WTC11 (cell line): ENCODE data around the gene TBC1D4.

Experiments used
- TF ChIP-seq, protein P1 (sequence below): sonication (generic); formaldehyde crosslinking; conservative IDR thresholded peaks from 2 replicates; pipeline ENCODE4 v1.8.1; 2022; ENCODE audit warnings: mild to moderate bottlenecking, missing genetic modification reagents
- TF ChIP-seq, protein P2 (sequence below): fragments of 200-600 bp; IDR thresholded peaks from 2 replicates; pipeline ENCODE4 v1.8.0; 2022; ENCODE audit warnings: antibody characterized with exemption

DNA sequence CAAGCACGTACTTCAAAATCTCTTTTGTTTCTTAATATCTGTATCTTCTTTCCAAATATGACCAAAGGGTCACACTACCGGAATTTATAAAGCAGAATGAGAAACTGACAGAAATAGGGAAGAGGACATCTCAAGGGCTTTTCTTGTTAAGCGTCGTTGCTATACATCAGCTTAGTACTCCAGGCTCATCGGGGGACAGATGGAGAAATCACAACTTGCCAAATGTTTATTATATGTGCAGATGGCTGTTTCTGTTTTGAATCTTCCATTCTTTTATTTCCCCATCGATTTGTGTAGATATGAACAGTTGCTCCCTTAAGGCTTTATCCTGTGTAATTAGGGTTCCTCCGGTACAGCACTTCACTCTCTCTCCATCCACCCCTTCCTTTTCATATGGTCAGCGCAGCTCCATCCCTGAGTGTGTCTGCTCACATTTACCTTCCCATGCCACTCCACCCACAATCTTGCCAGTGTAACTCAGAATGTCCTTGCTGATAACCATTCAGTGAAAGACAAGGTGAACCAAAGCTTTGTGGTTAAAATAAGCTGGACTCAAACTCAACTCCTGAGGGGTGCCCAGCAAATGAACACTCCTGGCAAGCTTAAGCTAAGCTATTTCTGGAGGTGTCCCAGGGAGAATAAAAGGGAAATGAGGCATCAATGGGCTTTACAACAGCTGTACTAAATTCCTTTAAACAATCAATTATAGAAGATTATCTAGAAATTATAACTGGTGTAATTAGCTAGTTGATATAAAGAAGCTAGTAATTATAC, 51.3 kb downstream of the TBC1D4 start:
- TF ChIP-seq, protein P1, sequence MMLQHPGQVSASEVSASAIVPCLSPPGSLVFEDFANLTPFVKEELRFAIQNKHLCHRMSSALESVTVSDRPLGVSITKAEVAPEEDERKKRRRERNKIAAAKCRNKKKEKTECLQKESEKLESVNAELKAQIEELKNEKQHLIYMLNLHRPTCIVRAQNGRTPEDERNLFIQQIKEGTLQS, result no peak
- TF ChIP-seq, protein P2, sequence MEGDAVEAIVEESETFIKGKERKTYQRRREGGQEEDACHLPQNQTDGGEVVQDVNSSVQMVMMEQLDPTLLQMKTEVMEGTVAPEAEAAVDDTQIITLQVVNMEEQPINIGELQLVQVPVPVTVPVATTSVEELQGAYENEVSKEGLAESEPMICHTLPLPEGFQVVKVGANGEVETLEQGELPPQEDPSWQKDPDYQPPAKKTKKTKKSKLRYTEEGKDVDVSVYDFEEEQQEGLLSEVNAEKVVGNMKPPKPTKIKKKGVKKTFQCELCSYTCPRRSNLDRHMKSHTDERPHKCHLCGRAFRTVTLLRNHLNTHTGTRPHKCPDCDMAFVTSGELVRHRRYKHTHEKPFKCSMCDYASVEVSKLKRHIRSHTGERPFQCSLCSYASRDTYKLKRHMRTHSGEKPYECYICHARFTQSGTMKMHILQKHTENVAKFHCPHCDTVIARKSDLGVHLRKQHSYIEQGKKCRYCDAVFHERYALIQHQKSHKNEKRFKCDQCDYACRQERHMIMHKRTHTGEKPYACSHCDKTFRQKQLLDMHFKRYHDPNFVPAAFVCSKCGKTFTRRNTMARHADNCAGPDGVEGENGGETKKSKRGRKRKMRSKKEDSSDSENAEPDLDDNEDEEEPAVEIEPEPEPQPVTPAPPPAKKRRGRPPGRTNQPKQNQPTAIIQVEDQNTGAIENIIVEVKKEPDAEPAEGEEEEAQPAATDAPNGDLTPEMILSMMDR, result no peak
